ENCODE results near the gene HS3ST3B1. TPM values are rescaled to one million over a fixed set of nuclear protein-coding genes. Genes with fewer than 3 reads are reported as not detected.

Gene HS3ST3B1
- total RNA-seq, 2 experiments from 2014 or later, result 5.0 to 5.7 TPM

DNA sequence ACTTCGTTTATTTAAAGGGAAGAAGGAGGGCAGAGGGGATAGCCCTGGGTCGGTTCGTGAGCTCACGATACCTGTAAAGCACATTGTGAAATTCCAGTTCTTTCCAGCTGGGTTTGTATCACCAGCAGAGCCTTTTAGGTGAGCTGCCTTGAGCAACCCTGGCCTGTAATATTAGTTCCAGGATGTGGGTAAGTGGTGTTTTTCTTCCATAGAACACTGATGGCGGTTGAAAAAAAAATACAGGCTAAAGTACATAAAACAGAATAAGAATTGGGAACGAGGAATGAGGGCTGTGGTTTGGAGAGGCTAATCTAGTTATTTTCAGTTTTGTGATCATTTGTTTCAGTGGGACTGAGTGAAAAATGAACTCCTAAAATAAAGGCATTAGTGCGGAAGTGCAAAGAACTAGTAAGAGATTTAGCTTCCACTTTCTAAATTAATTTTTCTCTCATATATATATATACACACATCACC, 20.6 kb downstream of the HS3ST3B1 start:
- Mint-ChIP-seq H3K4me3 (no peak overlapping the region), H3K27me3 (no peaks in the 10 kb centered on the region), H3K27ac (peak overlapping the region; percentile 58), H3K36me3 (ENCODE audit: low read depth) (peaks cover 5% of the 10 kb centered on the region), H3K4me1 (peaks cover 72% of the 10 kb centered on the region), H3K9me3 (ENCODE audit: low read depth) (no peaks in the 10 kb centered on the region)
- ChIA-PET POLR2A (interaction anchor here (0.7 kb wide), 1 partner anchor 640 kb away, joined by 5 read pairs; no protein-coding TSS in a partner anchor), CTCF (interaction anchor here (0.6 to 1.2 kb wide), 8 partner anchors 13 to 1690 kb away, joined by 3 to 5 read pairs (median 3); no protein-coding TSS in a partner anchor)
- ATAC-seq, result peak; percentile 38
- DNase-seq, result no peak
- intact Hi-C loops (cut with DNase I, micrococcal nuclease), result loop anchor here in 1 of 2 experiments (5.0 kb wide), 1 partner anchor 81 kb away; no protein-coding TSS in a partner anchor

DNA sequence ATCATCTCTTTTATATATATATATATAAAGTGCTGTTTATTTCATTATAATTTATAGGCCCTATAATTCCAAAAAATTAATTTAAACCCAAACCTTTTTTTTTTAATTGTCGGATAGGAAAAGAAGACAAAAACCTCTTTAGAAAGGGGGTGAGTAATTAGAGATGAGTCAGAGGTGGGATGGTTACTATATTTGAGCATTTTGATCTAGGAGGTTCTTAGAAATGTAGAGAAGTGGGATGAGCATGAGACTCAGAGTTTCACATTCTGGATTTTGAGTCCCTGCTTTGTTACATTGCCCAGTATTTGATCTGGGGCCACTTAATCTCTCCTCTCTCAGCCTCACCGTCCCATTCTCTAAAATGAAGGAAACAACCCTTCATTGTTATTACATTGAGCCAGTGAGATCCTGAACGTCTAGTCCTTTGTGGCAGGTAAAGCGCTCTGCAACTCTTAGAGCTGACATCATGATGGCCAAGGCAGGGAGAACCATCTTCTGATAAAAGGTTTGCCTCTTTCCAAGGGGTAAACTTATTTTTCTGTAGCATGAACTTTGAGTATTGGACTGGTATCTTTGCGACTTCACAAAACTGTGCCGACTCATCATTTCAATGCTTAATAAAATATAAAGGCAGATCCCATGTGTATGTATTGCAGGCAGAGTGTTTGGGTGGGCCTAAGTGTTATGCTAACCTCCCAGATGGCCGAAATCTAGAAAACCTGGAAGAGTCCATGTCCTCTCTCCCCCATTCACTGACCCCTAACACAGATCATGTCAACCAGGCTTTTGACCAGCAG, 21.3 kb downstream of the HS3ST3B1 start:
- CTCF ChIA-PET, result interaction anchor here (0.6 to 1.2 kb wide), 3 partner anchors 14 to 25 kb away, joined by 3 to 4 read pairs (median 3); no protein-coding TSS in a partner anchor
- Mint-ChIP-seq H3K4me3 (no peak overlapping the region), H3K9me3 (ENCODE audit: low read depth) (no peaks in the 10 kb centered on the region), H3K4me1 (peaks cover 69% of the 10 kb centered on the region), H3K27me3 (no peaks in the 10 kb centered on the region), H3K27ac (peak overlapping the region; percentile 10), H3K36me3 (ENCODE audit: low read depth) (peaks cover 6% of the 10 kb centered on the region)
- ATAC-seq, result peak; percentile 45
- DNase-seq, result no peak
- intact Hi-C loops (cut with DNase I, micrococcal nuclease), result loop anchor here in 1 of 2 experiments (1.0 to 5.0 kb wide), 2 partner anchors 12 to 80 kb away; no protein-coding TSS in a partner anchor
- POLR2A ChIA-PET, result interaction anchor here (0.7 to 1.4 kb wide), 2 partner anchors 16 to 641 kb away, joined by 4 to 5 read pairs; no protein-coding TSS in a partner anchor

DNA sequence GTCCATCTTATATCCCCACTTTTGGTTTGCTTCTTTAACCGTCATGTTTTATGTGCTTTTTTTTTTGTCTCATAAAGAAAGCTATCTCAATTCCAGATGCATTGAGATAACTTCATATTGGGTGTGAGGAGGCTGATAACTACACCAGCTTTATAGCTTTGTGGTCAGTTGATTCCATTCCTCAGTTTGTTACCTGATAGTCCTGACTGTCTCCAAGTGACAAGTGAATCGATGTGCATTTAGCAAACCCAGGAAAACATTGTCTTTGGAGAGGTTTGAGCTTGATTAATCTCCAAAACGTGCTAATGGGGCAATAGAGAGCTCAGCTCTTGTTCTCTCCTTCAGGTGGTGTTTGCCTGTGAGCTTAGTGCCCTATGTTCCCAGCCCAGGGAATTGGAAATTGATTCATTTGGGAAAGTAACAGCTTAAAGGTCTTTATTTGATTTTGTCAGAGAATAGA, 22.7 kb downstream of the HS3ST3B1 start:
- Mint-ChIP-seq H3K4me3 (no peak overlapping the region), H3K27me3 (no peaks in the 10 kb centered on the region), H3K9me3 (ENCODE audit: low read depth) (no peaks in the 10 kb centered on the region), H3K36me3 (ENCODE audit: low read depth) (peaks cover 8% of the 10 kb centered on the region), H3K27ac (no peak overlapping the region), H3K4me1 (peaks cover 67% of the 10 kb centered on the region)
- ChIA-PET POLR2A (interaction anchor here (0.6 to 1.4 kb wide), 2 partner anchors 14 to 683 kb away, joined by 3 to 4 read pairs; no protein-coding TSS in a partner anchor), CTCF (interaction anchor here (0.9 to 2.2 kb wide), 3 partner anchors 10 to 58 kb away, joined by 3 to 8 read pairs (median 4); no protein-coding TSS in a partner anchor)
- ATAC-seq (no peak), DNase-seq (no peak)
- intact Hi-C loops (cut with DNase I, micrococcal nuclease), result loop anchor here in 1 of 2 experiments (5.0 kb wide), 1 partner anchor 79 kb away; no protein-coding TSS in a partner anchor

DNA sequence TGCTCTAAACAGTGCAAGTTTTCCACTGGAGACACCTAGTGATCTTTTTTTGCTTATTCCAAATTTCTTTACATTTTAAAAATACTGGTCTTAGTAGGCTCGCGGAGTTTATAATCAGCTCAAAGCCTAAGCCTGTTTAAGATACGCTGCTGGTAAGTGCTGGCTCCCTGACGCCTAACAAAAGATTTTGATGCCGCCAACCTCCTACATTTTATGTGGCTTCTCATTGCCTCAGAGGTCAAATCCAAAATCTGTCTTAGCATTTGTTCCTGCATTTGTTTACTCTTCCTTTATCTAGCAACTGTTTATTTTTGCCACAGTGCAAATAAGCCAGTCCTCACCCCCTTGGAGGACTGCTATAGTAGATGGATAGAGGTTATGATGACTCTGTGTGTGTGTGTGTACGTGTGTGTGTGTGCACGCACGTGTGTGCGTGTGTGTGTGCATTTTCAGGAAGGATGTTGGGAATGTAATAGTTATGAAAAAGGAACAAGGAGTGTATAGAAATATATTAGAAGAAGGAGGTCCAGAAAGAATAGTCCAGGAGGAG, 24.8 kb downstream of the HS3ST3B1 start:
- no peak for DNase-seq
- intact Hi-C loops (cut with DNase I, micrococcal nuclease), result no loop called here
- no peak overlapping the region for H3K27ac Mint-ChIP-seq
- no peaks in the 10 kb centered on the region for H3K27me3 Mint-ChIP-seq
- peaks cover 66% of the 10 kb centered on the region for H3K4me1 Mint-ChIP-seq
- no peak overlapping the region for H3K4me3 Mint-ChIP-seq
- H3K9me3 Mint-ChIP-seq (ENCODE audit: low read depth), result no peaks in the 10 kb centered on the region
- H3K36me3 Mint-ChIP-seq (ENCODE audit: low read depth), result peaks cover 8% of the 10 kb centered on the region
- no peak for ATAC-seq
- CTCF ChIA-PET, result no interaction called here
- POLR2A ChIA-PET, result no interaction called here

DNA sequence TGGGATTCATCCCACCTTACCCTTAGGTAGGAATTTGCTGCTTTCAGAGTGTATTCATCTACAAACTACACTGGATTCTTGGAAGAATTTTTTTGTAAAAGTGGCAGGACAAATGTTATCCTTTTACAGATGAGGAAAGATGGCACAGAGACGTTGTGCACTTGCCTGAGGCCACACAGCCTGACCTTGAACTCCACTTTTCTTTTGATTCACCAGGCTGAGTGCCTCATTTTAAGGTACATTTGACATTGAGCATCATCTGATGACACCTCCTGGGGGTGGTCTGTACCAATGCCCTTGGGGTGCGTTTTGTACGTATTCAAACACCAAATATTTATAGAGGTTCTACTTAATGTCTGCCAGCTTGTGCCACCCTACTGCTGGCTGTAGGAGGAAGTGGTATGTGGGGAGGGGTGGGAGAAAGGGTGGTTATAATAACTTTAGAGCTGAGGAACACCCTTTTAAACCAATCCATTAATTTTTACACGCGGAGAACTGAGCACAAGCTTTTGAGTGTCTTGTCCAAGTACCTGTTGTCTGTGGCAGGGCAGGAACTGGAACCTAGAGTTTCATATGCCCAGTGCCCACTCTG, 29.1 kb downstream of the HS3ST3B1 start:
- H3K27me3 Mint-ChIP-seq, result no peaks in the 10 kb centered on the region
- CTCF ChIA-PET, result interaction anchor here (1.0 kb wide), 1 partner anchor 12 kb away, joined by 3 read pairs; no protein-coding TSS in a partner anchor
- no peak overlapping the region for H3K4me3 Mint-ChIP-seq
- no peaks in the 10 kb centered on the region for H3K9me3 Mint-ChIP-seq (ENCODE audit: low read depth)
- H3K27ac Mint-ChIP-seq, result peak overlapping the region; percentile 41
- peak; percentile 34 for ATAC-seq
- H3K36me3 Mint-ChIP-seq (ENCODE audit: low read depth), result peaks cover 8% of the 10 kb centered on the region
- DNase-seq, result no peak
- POLR2A ChIA-PET, result no interaction called here
- intact Hi-C loops (cut with DNase I, micrococcal nuclease), result no loop called here
- peaks cover 75% of the 10 kb centered on the region for H3K4me1 Mint-ChIP-seq

DNA sequence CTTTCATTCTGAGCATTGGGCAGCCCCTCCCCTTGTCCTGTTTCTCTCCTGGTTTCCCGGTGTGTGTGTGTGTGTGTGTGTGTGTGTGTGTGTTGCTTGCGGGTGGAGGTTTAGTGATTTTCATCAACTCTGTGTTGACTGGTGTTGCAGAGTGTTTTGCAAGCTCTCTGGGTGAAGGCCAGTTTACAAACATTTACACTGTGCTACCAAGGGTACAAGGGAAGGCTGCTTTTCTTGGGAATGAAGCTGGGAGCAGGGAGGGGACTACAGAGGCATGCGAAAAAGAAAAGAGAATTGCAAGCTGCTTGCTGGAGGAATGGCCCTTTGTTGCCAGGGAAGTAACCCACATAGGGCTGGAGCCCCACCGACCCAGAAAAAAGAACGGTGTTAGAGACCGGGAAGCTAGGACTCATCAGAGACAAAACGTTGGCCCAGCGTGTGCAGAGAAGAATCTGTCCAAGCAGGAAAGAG, 29.6 kb downstream of the HS3ST3B1 start:
- ChIA-PET POLR2A (no interaction called here), CTCF (interaction anchor here (1.0 kb wide), 1 partner anchor 12 kb away, joined by 3 read pairs; no protein-coding TSS in a partner anchor)
- intact Hi-C loops (cut with DNase I, micrococcal nuclease), result no loop called here
- H3K9me3 Mint-ChIP-seq (ENCODE audit: low read depth), result no peaks in the 10 kb centered on the region
- H3K4me3 Mint-ChIP-seq, result no peak overlapping the region
- H3K4me1 Mint-ChIP-seq, result peaks cover 77% of the 10 kb centered on the region
- no peaks in the 10 kb centered on the region for H3K27me3 Mint-ChIP-seq
- H3K36me3 Mint-ChIP-seq (ENCODE audit: low read depth), result peaks cover 8% of the 10 kb centered on the region
- peak overlapping the region; percentile 41 for H3K27ac Mint-ChIP-seq
- no peak for ATAC-seq
- no peak for DNase-seq

DNA sequence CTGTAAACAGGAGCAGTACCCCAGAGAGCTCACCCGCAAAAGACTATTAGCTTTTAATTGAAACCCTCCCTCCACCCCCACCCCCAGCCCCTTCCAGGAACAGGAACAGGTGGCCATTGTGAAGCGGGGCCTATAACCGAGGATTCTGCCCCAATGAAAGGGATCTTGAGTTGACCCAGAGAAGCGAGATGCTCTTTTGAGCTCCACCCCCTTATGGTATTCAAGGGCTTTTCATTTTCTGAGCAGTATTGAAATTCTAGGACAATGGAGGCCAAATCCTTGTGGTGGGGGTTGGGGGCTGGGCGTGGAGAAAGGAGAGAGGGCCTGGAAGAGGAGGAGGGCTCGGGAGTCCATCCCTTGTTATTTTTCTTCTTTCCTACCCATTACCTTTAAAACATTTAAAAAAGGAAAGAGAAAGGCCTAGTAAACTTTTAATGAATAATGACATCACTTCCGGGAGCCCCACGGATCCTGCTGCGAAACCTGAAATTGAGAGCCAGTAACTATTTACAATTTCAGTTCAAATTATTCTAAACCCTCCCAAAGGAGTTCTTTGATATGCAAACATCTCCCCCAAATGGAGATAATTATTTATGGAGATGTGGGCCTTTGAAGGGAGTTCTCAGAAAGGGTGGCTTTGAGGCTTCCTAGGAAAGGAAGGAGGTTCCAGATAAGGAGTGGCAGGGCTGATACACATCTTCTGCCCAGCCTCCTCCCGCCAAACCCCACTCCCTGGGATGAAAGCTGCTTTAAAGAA, 30.5 kb downstream of the HS3ST3B1 start:
- no peaks in the 10 kb centered on the region for H3K9me3 Mint-ChIP-seq (ENCODE audit: low read depth)
- H3K4me3 Mint-ChIP-seq, result no peak overlapping the region
- ATAC-seq (no peak), DNase-seq (no peak)
- H3K27ac Mint-ChIP-seq, result peak overlapping the region; percentile 37
- no peaks in the 10 kb centered on the region for H3K27me3 Mint-ChIP-seq
- H3K36me3 Mint-ChIP-seq (ENCODE audit: low read depth), result peaks cover 3% of the 10 kb centered on the region
- intact Hi-C loops (cut with DNase I, micrococcal nuclease), result no loop called here
- peaks cover 82% of the 10 kb centered on the region for H3K4me1 Mint-ChIP-seq
- POLR2A ChIA-PET, result no interaction called here
- CTCF ChIA-PET, result interaction anchor here (0.6 to 0.7 kb wide), 2 partner anchors 30 to 275 kb away, joined by 3 read pairs; no protein-coding TSS in a partner anchor

DNA sequence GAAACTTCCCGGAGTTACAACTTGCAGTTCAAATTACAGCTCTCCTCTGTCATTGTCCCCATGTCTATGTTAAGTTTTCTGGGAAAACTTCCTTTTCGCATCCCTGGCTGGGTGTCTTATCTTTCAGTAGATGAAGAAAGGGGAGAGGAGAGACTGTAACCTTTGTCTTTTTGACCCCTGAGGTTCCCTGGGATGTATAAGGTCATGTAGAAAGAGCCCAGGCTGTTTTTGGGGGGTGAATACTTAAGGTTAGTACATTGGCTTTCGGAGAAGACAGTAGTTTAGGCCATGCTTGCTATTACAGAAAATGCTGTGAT, 31.1 kb downstream of the HS3ST3B1 start:
- ChIA-PET CTCF (no interaction called here), POLR2A (no interaction called here)
- intact Hi-C loops (cut with DNase I, micrococcal nuclease), result no loop called here
- ATAC-seq (no peak), DNase-seq (no peak)
- H3K27me3 Mint-ChIP-seq, result no peaks in the 10 kb centered on the region
- H3K36me3 Mint-ChIP-seq (ENCODE audit: low read depth), result peaks cover 2% of the 10 kb centered on the region
- peaks cover 86% of the 10 kb centered on the region for H3K4me1 Mint-ChIP-seq
- no peak overlapping the region for H3K4me3 Mint-ChIP-seq
- no peaks in the 10 kb centered on the region for H3K9me3 Mint-ChIP-seq (ENCODE audit: low read depth)
- no peak overlapping the region for H3K27ac Mint-ChIP-seq

DNA sequence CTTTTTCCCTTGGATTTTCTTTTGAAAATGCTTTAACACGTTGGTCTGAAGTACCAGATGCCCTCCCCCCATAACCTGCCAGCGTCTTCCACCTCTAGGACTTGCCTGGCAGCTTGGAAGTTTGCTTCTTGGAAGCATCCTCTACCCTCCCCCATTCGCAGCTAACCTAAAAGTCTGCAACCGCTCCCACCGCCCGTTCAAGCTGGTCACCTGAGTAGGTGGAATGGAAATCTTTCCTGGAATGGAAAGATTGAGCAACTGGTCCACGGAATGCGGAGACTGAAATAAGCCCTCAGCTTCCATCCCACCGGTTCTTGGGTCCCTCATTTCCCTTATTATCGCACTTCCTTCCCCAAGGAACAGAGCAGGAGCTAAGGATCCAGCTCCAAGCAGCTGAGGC, 31.4 kb downstream of the HS3ST3B1 start:
- no peak for DNase-seq
- POLR2A ChIA-PET, result no interaction called here
- intact Hi-C loops (cut with DNase I, micrococcal nuclease), result no loop called here

DNA sequence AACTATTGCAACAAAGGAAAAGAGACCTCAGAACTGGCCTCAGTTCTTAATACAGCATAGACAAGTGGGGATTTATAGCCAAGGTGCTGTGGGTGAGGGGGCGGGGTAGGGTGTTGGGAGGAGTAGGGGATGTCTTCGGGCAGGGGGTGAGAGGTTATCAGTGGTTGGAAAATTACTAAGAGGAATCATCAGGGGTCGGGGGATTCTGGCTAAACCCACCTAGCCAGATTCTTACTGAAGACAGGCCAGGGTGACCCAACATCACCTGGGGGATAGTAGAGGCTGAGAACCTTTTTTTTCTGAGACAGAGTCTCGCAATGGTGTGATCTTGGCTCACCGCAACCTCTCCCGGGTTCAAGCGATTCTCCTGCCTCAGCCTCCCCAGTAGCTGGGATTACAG, 32.6 kb downstream of the HS3ST3B1 start:
- no peaks in the 10 kb centered on the region for H3K27me3 Mint-ChIP-seq
- DNase-seq (no peak), ATAC-seq (no peak)
- H3K27ac Mint-ChIP-seq, result no peak overlapping the region
- intact Hi-C loops (cut with DNase I, micrococcal nuclease), result no loop called here
- peaks cover 2% of the 10 kb centered on the region for H3K36me3 Mint-ChIP-seq (ENCODE audit: low read depth)
- ChIA-PET CTCF (interaction anchor here (0.6 to 1.3 kb wide), 3 partner anchors 10 to 126 kb away, joined by 3 to 5 read pairs (median 4); no protein-coding TSS in a partner anchor), POLR2A (no interaction called here)
- no peaks in the 10 kb centered on the region for H3K9me3 Mint-ChIP-seq (ENCODE audit: low read depth)
- H3K4me1 Mint-ChIP-seq, result peaks cover 86% of the 10 kb centered on the region
- H3K4me3 Mint-ChIP-seq, result no peak overlapping the region

More for the DNA sequence above, 31.4 kb downstream of the HS3ST3B1 start:
- H3K27ac Mint-ChIP-seq, result no peak overlapping the region
- peaks cover 3% of the 10 kb centered on the region for H3K36me3 Mint-ChIP-seq (ENCODE audit: low read depth)
- H3K4me1 Mint-ChIP-seq, result peaks cover 85% of the 10 kb centered on the region
- CTCF ChIA-PET, result interaction anchor here (0.5 kb wide), 1 partner anchor 31 kb away, joined by 3 read pairs; the partner anchor contains the start of gene HS3ST3B1
- H3K9me3 Mint-ChIP-seq (ENCODE audit: low read depth), result no peaks in the 10 kb centered on the region
- ATAC-seq, result no peak
- no peak overlapping the region for H3K4me3 Mint-ChIP-seq
- no peaks in the 10 kb centered on the region for H3K27me3 Mint-ChIP-seq
